Keratinocyte (primary cell): ENCODE measurements around the gene NAA80. TPM values are rescaled to one million over a fixed set of nuclear protein-coding genes. Genes with fewer than 3 reads are reported as not detected.

Source experiments
- DNase-seq: peaks from one replicate; pipeline ENCODE4 v3.0.0-alpha.2; 2011; ENCODE audit warnings: low read depth, missing footprints, low spot score
- FAIRE-seq: peaks from 2 replicates; lab custom pipeline; 2011; peaks lifted over from hg19 to GRCh38; lab: Jason Lieb, UNC
- H2AFZ ChIP-seq: 2 replicates; pipeline ENCODE4 v1.6.0; 2012; ENCODE audit warnings: low read length, control low read depth, inconsistent platforms; ENCODE audit not compliant: control insufficient read depth
- H3K27ac ChIP-seq: 2 replicates; pipeline ENCODE4 v1.5.1; 2011; ENCODE audit warnings: low read length; ENCODE audit not compliant: control insufficient read depth, insufficient read depth
- H3K27me3 ChIP-seq: 3 replicates; pipeline ENCODE4 v1.6.0; 2011; ENCODE audit warnings: low read length; ENCODE audit not compliant: control insufficient read depth, insufficient read depth; ENCODE audit errors: extremely low read depth
- H3K36me3 ChIP-seq, 2 experiments: 2 replicates in 1 of 2; 3 replicates in 1 of 2; pipeline ENCODE4 v1.5.1; 2011; ENCODE audit warnings: low read length in 2 of 2, mild to moderate bottlenecking in 1 of 2; ENCODE audit not compliant: control insufficient read depth in 2 of 2, insufficient read depth in 2 of 2; ENCODE audit errors: extremely low read depth in 1 of 2
- H3K4me1 ChIP-seq: 3 replicates; pipeline ENCODE4 v1.5.1; 2011; ENCODE audit warnings: low read length; ENCODE audit not compliant: control insufficient read depth, insufficient read depth; ENCODE audit errors: extremely low read depth
- H3K4me2 ChIP-seq: 3 replicates; pipeline ENCODE4 v1.6.0; 2011; ENCODE audit warnings: low read depth, low read length; ENCODE audit not compliant: control insufficient read depth, insufficient read depth; ENCODE audit errors: extremely low read depth
- H3K4me3 ChIP-seq, 3 experiments: fragments of 200-600 bp in 1 of 3; sonication (generic) in 1 of 3; 2 replicates in 2 of 3; 3 replicates in 1 of 3; pipeline ENCODE4 v1.5.1; 2011 to 2016; ENCODE audit warnings: low read length in 3 of 3, mild to moderate bottlenecking in 3 of 3, control low read depth in 2 of 3, inconsistent platforms in 1 of 3, low read depth in 1 of 3, mixed read lengths in 1 of 3, mixed run types in 1 of 3, moderate library complexity in 1 of 3; ENCODE audit not compliant: control insufficient read depth in 2 of 3, insufficient read depth in 2 of 3; ENCODE audit errors: extremely low read depth in 1 of 3
- H3K79me2 ChIP-seq: 2 replicates; pipeline ENCODE4 v1.6.0; 2012; ENCODE audit warnings: low read length; ENCODE audit not compliant: control insufficient read depth, insufficient read depth
- H3K9ac ChIP-seq: 3 replicates; pipeline ENCODE4 v1.6.0; 2011; ENCODE audit warnings: low read length; ENCODE audit not compliant: control insufficient read depth, insufficient read depth; ENCODE audit errors: extremely low read depth
- H3K9me1 ChIP-seq: 3 replicates; pipeline ENCODE4 v1.6.0; 2011; ENCODE audit warnings: low read length; ENCODE audit not compliant: control insufficient read depth, insufficient read depth; ENCODE audit errors: extremely low read depth
- H3K9me3 ChIP-seq: 2 replicates; pipeline ENCODE4 v1.5.1; 2012; ENCODE audit warnings: low read depth, low read length; ENCODE audit not compliant: control insufficient read depth
- H4K20me1 ChIP-seq: 3 replicates; pipeline ENCODE4 v1.6.0; 2011; ENCODE audit warnings: low read length; ENCODE audit not compliant: control insufficient read depth, insufficient read depth; ENCODE audit errors: extremely low read depth
- CTCF ChIP-seq, 3 experiments: IDR thresholded peaks in 1 of 3; conservative IDR thresholded peaks in 1 of 3; optimal IDR thresholded peaks in 1 of 3; 2 replicates in 2 of 3; 3 replicates in 1 of 3; pipeline versions ENCODE3 to v1.5.1; 2011; ENCODE audit warnings: low read length in 3 of 3, mild to moderate bottlenecking in 3 of 3, moderate library complexity in 2 of 3, control low read depth in 1 of 3, inconsistent platforms in 1 of 3; ENCODE audit not compliant: insufficient read depth in 2 of 3; ENCODE audit errors: extremely low read depth in 1 of 3
- EZH2 ChIP-seq: IDR thresholded peaks from one replicate; pipeline ENCODE4 v1.6.1; 2012; ENCODE audit warnings: inconsistent platforms, mild to moderate bottlenecking, low read length, moderate library complexity
- dilution Hi-C: fragments of 300-500 bp; cut with MboI; formaldehyde crosslinking; loops from one replicate; pipeline ENCODE4 v1.7.0; 2020; ENCODE audit warnings: low sequenced_read_pairs; ENCODE audit not compliant: extremely low pct_ligation_motif_present
- polyA plus RNA-seq, 5 experiments: library from polyadenylated mRNA; depleted of rRNA in 3 of 5; stranded (reverse) in 3 of 5; stranded (forward) in 1 of 5; unstranded in 1 of 5; fragments of >200 nt; gene quantifications; 1 replicate in 1 of 5; 2 replicates in 3 of 5; 3 replicates in 1 of 5; pipeline versions ENCODE4 v1.2.1 to v1.2.3, GENCODE V29; 2011 to 2012; ENCODE audit warnings: missing spikeins in 2 of 5, low read depth in 1 of 5, low replicate concordance in 1 of 5

The NAA80 gene
- polyA plus RNA-seq, 1 donor (not counting 4 experiments of a cell fraction or from before 2014, with no cell fraction given): 6.1 TPM

GRCh38 chr3:50266017-50266416 lies 33.2 kb downstream of the NAA80 start:
- no peaks in the 10 kb centered on the region for H3K9me3 ChIP-seq
- H3K4me1 ChIP-seq: peaks cover 33% of the 10 kb centered on the region
- H3K9me1 ChIP-seq: peaks cover 2% of the 10 kb centered on the region
- DNase-seq (no peak), FAIRE-seq (no peak)
- no peak overlapping the region for H3K27ac ChIP-seq
- H3K4me3 ChIP-seq: no peak overlapping the region
- dilution Hi-C loops: no loop called here
- H2AFZ ChIP-seq: no peak overlapping the region
- no peaks in the 10 kb centered on the region for H3K36me3 ChIP-seq
- no peak for TF ChIP-seq CTCF (optimal IDR thresholded peaks at IDR 0.05 in 1 of 3, IDR thresholded peaks at IDR 0.05 in 1 of 3, conservative IDR thresholded peaks at IDR 0.05 in 1 of 3; ENCODE audit: extremely low read depth in 1 of 3, insufficient read depth in 2 of 3, low read length in 3 of 3)
- no peak for TF ChIP-seq EZH2
- no peak overlapping the region for H3K4me2 ChIP-seq
- no peaks in the 10 kb centered on the region for H4K20me1 ChIP-seq
- H3K9ac ChIP-seq: no peak overlapping the region
- H3K27me3 ChIP-seq: peaks cover 3% of the 10 kb centered on the region
- H3K79me2 ChIP-seq: no peaks in the 10 kb centered on the region

- Histone ChIP-seq H3K9me1 (peaks cover 2% of the 10 kb centered on the region), H3K4me2 (no peak overlapping the region), H3K4me3 (no peak overlapping the region), H3K9ac (no peak overlapping the region), H3K36me3 (no peaks in the 10 kb centered on the region), H3K9me3 (no peaks in the 10 kb centered on the region), H3K79me2 (no peaks in the 10 kb centered on the region), H2AFZ (no peak overlapping the region), H3K4me1 (peaks cover 32% of the 10 kb centered on the region), H3K27ac (no peak overlapping the region), H3K27me3 (peaks cover 3% of the 10 kb centered on the region), H4K20me1 (no peaks in the 10 kb centered on the region)
- FAIRE-seq: no peak
- dilution Hi-C loops: no loop called here
- no peak for DNase-seq
- TF ChIP-seq EZH2: no peak
- no peak for TF ChIP-seq CTCF (optimal IDR thresholded peaks at IDR 0.05 in 1 of 3, IDR thresholded peaks at IDR 0.05 in 1 of 3, conservative IDR thresholded peaks at IDR 0.05 in 1 of 3; ENCODE audit: extremely low read depth in 1 of 3, insufficient read depth in 2 of 3, low read length in 3 of 3)
These were observed 33.6 kb downstream of the NAA80 start for GRCh38 chr3:50265571-50265970.
